Panc1 (cell line): ENCODE measurements around the gene NVL. TPM values are rescaled to one million over a fixed set of nuclear protein-coding genes. Genes with fewer than 3 reads are reported as not detected.

Experiments used
- ATAC-seq: fragments of 200-7000 bp; cut with Tn5 transposase; 2 replicates; pipeline ENCODE4 v1.9.1; 2020; ENCODE audit warnings: mild to moderate bottlenecking, moderate library complexity
- BruUV-seq: library from RNA; stranded (reverse); fragments of 400-500 nt; replicated peaks from 2 replicates; lab custom pipeline; 2021; lab: Mats Ljungman, UMichigan
- CTCF ChIA-PET: fragments of 300-600 bp; sonication (Branson Sonifier 250); formaldehyde crosslinking; loops from one replicate; lab custom pipeline; 2022; ENCODE audit warnings: antibody characterized with exemption; lab: Charles Lee
- POLR2A ChIA-PET: fragments of 300-600 bp; sonication (Branson Sonifier 250); formaldehyde crosslinking; loops from one replicate; lab custom pipeline; 2022; ENCODE audit warnings: antibody characterized with exemption; lab: Charles Lee
- DNase-seq: peaks from one replicate; pipeline ENCODE4 v3.0.0-alpha.2; 2010; ENCODE audit warnings: low read depth, low spot score
- H3K27ac ChIP-seq: 2 replicates; pipeline ENCODE4 v1.5.1; 2011; ENCODE audit warnings: mild to moderate bottlenecking, low read length, inconsistent platforms
- H3K27me3 ChIP-seq: fragments of 200-500 bp; sonication (Bioruptor generic); 2 replicates; pipeline ENCODE4 v1.6.0; 2014; ENCODE audit warnings: low read length, inconsistent platforms; ENCODE audit not compliant: control insufficient read depth, insufficient read depth
- H3K36me3 ChIP-seq: fragments of 200-500 bp; sonication (Bioruptor generic); 2 replicates; pipeline ENCODE4 v1.5.1; 2014; ENCODE audit warnings: inconsistent platforms, mild to moderate bottlenecking, low read length, moderate library complexity; ENCODE audit not compliant: control insufficient read depth, insufficient read depth
- H3K4me1 ChIP-seq: 2 replicates; pipeline ENCODE4 v1.5.1; 2011; ENCODE audit warnings: inconsistent platforms, mild to moderate bottlenecking, low read length, moderate library complexity; ENCODE audit not compliant: control insufficient read depth, insufficient read depth
- H3K4me3 ChIP-seq, 2 experiments: 2 replicates each; pipeline ENCODE4 v1.5.1; 2011 to 2012; ENCODE audit warnings: low read depth in 2 of 2, low read length in 2 of 2, mild to moderate bottlenecking in 2 of 2, inconsistent platforms in 1 of 2, moderate library complexity in 1 of 2
- H3K9me3 ChIP-seq: fragments of 200-500 bp; sonication (Bioruptor generic); 2 replicates; pipeline ENCODE4 v1.5.1; 2014; ENCODE audit warnings: low read depth, mild to moderate bottlenecking, inconsistent platforms, low read length, moderate library complexity; ENCODE audit not compliant: control insufficient read depth, insufficient read depth
- POLR2AphosphoS5 ChIP-seq: IDR thresholded peaks from 2 replicates; pipeline ENCODE4 v1.6.1; 2012; ENCODE audit warnings: mild to moderate bottlenecking, low read depth, low read length, moderate library complexity
- SIN3A ChIP-seq: IDR thresholded peaks from 2 replicates; pipeline ENCODE4 v1.6.1; 2012; ENCODE audit warnings: low read depth, mild to moderate bottlenecking, low read length, moderate library complexity, borderline replicate concordance; ENCODE audit not compliant: insufficient read depth
- TCF7L2 ChIP-seq: IDR thresholded peaks from 2 replicates; pipeline ENCODE4 v1.6.1; 2011; ENCODE audit warnings: mild to moderate bottlenecking, low read depth, low read length, inconsistent platforms
- in situ Hi-C: cut with HindIII; loops from 2 replicates; pipeline ENCODE4 v1.10.0; 2016; ENCODE audit warnings: low sequenced_read_pairs, low pct_unique_long_range_greater_than_20kb
- intact Hi-C: fragments of 100-400 bp; cut with micrococcal nuclease; formaldehyde crosslinking; loops from one replicate; pipeline ENCODE4 v1.10.0; 2022; ENCODE audit not compliant: unreplicated experiment
- total RNA-seq: library from RNA; stranded (reverse); gene quantifications from one replicate; pipeline ENCODE4 v1.2.1, GENCODE V29; 2021; ENCODE audit not compliant: unreplicated experiment
- TF ChIP-seq, protein P1 (sequence below), 2 experiments: IDR thresholded peaks; 2 replicates each; pipeline ENCODE4 v1.6.1; 2011 to 2012; ENCODE audit warnings: low read depth in 2 of 2, control low read depth in 1 of 2, low read length in 1 of 2, mild to moderate bottlenecking in 1 of 2, moderate library complexity in 1 of 2; ENCODE audit not compliant: insufficient read depth in 1 of 2
- TF ChIP-seq, protein P2 (sequence below): fragments of 450-650 bp; IDR thresholded peaks from 2 replicates; pipeline ENCODE4 v1.5.1; 2017; ENCODE audit warnings: mild to moderate bottlenecking

Gene NVL
- total RNA-seq, 1 experiment from 2014 or later: 25.0 TPM

DNA sequence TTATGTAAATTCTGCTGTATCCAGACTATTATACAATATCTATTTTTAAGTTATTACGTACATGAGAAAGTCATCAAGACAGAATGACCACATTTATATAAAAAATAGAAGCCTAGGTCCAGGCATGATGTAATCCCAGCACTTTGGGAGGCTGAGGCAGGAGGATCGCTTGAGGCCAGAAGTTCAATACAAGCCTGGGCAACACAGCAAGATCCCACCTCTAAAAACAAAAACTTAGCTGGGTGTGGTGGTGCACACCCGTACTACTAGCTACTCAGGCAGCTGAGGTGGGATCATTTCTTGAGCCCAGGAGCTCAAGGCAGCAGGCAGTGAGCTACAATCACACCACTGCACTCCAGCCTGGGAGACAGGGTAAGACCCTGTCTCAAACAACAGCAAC, 58.9 kb downstream of the NVL start:
- H3K9me3 ChIP-seq: no peaks in the 10 kb centered on the region
- H3K27ac ChIP-seq: no peak overlapping the region
- in situ Hi-C loops: no loop called here
- H3K4me3 ChIP-seq: no peak overlapping the region
- no peaks in the 10 kb centered on the region for H3K27me3 ChIP-seq
- POLR2A ChIA-PET: no interaction called here
- 0 out of 2 replicates have a peak, but pooled peaks cover 5% of the 10 kb centered on the region for H3K4me1 ChIP-seq
- BruUV-seq: no TSS peak
- intact Hi-C loops: no loop called here
- TF ChIP-seq TCF7L2: no peak
- no peak for TF ChIP-seq POLR2AphosphoS5
- TF ChIP-seq, protein P1, sequence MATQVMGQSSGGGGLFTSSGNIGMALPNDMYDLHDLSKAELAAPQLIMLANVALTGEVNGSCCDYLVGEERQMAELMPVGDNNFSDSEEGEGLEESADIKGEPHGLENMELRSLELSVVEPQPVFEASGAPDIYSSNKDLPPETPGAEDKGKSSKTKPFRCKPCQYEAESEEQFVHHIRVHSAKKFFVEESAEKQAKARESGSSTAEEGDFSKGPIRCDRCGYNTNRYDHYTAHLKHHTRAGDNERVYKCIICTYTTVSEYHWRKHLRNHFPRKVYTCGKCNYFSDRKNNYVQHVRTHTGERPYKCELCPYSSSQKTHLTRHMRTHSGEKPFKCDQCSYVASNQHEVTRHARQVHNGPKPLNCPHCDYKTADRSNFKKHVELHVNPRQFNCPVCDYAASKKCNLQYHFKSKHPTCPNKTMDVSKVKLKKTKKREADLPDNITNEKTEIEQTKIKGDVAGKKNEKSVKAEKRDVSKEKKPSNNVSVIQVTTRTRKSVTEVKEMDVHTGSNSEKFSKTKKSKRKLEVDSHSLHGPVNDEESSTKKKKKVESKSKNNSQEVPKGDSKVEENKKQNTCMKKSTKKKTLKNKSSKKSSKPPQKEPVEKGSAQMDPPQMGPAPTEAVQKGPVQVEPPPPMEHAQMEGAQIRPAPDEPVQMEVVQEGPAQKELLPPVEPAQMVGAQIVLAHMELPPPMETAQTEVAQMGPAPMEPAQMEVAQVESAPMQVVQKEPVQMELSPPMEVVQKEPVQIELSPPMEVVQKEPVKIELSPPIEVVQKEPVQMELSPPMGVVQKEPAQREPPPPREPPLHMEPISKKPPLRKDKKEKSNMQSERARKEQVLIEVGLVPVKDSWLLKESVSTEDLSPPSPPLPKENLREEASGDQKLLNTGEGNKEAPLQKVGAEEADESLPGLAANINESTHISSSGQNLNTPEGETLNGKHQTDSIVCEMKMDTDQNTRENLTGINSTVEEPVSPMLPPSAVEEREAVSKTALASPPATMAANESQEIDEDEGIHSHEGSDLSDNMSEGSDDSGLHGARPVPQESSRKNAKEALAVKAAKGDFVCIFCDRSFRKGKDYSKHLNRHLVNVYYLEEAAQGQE (IDR thresholded peaks at IDR 0.05; ENCODE audit: insufficient read depth in 1 of 2, low read depth in 2 of 2, low read length in 1 of 2): no peak
- TF ChIP-seq, protein P2, sequence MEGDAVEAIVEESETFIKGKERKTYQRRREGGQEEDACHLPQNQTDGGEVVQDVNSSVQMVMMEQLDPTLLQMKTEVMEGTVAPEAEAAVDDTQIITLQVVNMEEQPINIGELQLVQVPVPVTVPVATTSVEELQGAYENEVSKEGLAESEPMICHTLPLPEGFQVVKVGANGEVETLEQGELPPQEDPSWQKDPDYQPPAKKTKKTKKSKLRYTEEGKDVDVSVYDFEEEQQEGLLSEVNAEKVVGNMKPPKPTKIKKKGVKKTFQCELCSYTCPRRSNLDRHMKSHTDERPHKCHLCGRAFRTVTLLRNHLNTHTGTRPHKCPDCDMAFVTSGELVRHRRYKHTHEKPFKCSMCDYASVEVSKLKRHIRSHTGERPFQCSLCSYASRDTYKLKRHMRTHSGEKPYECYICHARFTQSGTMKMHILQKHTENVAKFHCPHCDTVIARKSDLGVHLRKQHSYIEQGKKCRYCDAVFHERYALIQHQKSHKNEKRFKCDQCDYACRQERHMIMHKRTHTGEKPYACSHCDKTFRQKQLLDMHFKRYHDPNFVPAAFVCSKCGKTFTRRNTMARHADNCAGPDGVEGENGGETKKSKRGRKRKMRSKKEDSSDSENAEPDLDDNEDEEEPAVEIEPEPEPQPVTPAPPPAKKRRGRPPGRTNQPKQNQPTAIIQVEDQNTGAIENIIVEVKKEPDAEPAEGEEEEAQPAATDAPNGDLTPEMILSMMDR: no peak
- TF ChIP-seq SIN3A: no peak
- H3K36me3 ChIP-seq: peaks cover 7% of the 10 kb centered on the region
- DNase-seq: no peak
- CTCF ChIA-PET: no interaction called here
- ATAC-seq: no peak

GRCh38 chr1:224267925-224268324, 62.0 kb downstream of the NVL start:
- CTCF ChIA-PET: no interaction called here
- no peak for ATAC-seq

More at GRCh38 chr1:224267925-224268324, 62.0 kb downstream of the NVL start:
- in situ Hi-C loops: no loop called here
- H3K27me3 ChIP-seq: no peaks in the 10 kb centered on the region
- H3K9me3 ChIP-seq: no peaks in the 10 kb centered on the region
- no peak overlapping the region for H3K27ac ChIP-seq
- POLR2A ChIA-PET: interaction anchor here (0.6 kb wide), 1 partner anchor 43 kb away, joined by 12 read pairs; no protein-coding TSS in a partner anchor
- TF ChIP-seq, protein P2: no peak
- TF ChIP-seq POLR2AphosphoS5 (no peak), SIN3A (no peak), TCF7L2 (no peak)
- TF ChIP-seq, protein P1 (IDR thresholded peaks at IDR 0.05; ENCODE audit: insufficient read depth in 1 of 2, low read depth in 2 of 2, low read length in 1 of 2): no peak
- no peak for DNase-seq
- H3K36me3 ChIP-seq: no peaks in the 10 kb centered on the region
- no peak overlapping the region for H3K4me3 ChIP-seq
- H3K4me1 ChIP-seq: 0 out of 2 replicates have a peak, but pooled peaks cover 5% of the 10 kb centered on the region
- BruUV-seq: no TSS peak
- intact Hi-C loops: no loop called here
